Inferior parietal cortex (tissue), 1 donor: ENCODE measurements around the gene GPR139.

Experiments
- DNase-seq: peaks from one replicate; pipeline ENCODE4 v3.0.0-alpha.2; 2016; ENCODE audit errors: extremely low spot score

Gene GPR139

GRCh38 chr16:20053336-20053735, 20.4 kb downstream of the GPR139 start:
- peak; percentile 3 for DNase-seq

DNA sequence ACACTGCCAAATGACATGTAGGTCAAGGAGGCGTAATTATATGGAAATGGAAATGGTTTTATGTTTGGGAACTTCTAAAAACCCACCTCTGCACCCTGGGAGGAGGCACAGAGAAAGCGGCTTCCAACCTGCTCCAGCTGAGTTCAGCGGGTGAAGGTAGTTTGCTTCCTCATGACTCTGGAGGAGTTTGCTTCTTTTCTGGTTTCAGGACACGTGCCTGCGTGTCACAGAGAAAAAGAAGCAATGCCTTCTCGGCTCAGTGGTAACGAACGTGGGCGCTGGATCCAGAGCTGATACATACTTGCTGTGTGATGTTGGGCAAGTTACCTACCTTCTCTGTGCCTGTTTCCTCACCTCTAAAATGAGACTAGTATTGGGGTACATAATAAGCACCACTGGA, 22.1 kb downstream of the GPR139 start:
- DNase-seq: no peak

GRCh38 chr16:20051147-20051546, 22.5 kb downstream of the GPR139 start:
- DNase-seq: peak; percentile 3

DNA sequence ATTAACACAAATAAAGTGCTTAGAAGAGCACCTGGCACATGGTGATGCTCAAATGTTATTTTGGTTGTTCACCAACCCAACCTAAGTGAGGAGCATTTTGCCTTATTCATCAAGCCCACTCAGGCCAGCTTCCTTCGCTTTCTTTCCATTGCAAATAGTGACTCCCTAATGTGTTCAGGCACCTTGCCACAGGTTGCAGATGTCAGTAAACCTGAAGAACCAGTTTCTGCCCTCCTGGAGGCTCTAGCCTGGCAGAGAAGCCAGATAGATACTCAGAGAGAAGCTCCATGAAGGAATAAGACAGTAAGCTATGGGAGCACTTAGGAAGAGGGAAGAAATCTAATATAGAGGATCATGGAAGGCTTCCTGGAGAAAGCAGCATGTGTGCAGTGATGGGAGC, 23.9 kb downstream of the GPR139 start:
- no peak for DNase-seq

DNA sequence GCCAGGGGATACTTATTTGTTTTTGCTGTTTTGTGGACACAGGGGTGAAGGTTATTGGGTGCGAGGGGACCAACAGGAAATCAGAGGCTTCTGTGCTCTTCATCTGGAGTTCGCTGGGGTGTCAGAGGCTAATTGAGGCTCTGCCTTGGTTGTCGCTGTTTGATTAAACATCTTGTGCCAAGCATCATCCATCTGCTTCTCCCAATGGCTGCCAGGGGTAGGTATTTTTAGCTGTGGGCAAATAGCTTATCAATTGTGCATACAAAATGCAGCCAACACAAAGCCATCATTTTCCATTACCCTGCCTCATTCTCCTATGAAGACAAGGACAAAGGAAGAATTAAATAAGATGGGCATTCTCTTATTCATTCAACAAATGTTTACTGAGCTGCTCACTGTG, 27.8 kb downstream of the GPR139 start:
- DNase-seq: no peak

DNA sequence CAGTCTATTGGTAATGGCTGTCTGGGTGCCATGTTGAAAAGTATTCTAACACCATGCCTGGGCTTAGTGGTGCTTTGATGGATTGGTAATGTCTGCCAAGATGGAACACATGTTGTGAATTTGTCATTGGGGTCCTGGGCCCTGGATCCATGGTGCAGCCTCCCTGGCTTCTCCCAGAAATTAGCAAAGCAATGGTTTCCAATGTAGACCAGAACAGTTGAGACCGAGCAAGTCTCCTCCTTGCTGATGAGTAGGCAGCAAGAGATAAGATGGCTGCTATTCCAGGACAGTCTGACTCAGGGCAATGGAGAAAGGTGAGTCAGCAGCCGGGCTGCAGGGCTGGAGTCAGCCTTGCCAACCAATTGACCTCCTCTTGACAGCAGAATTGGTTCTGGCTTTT, 30.8 kb downstream of the GPR139 start:
- DNase-seq: no peak

- DNase-seq: no peak
Observed at GRCh38 chr16:20041924-20042596, 31.6 kb downstream of the GPR139 start.

DNA sequence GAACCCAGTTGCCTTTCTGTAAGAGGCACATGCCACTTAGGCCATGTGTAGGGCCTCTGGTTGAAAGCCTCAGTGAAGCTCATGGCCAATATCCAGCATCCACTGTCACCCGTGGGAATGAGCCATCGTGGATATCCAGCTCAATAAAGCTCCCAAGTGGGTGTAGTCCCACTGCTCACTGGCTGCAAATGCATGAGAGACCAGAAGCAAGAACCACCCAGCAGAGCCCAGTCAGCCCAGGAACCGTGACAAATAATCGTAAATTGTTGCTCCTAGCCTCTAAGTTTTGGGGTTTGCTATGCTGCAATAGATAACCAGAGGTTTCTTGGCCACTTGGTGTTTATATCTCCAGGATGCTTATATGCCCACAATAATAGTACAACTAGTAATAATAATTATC, 33.7 kb downstream of the GPR139 start:
- DNase-seq: no peak

GRCh38 chr16:20029611-20030010, 44.1 kb downstream of the GPR139 start:
- no peak for DNase-seq

- DNase-seq: no peak
Observed at GRCh38 chr16:20026361-20027072, 47.2 kb downstream of the GPR139 start.

GRCh38 chr16:20023190-20023589, 50.5 kb downstream of the GPR139 start:
- no peak for DNase-seq

GRCh38 chr16:20020976-20021375, 52.7 kb downstream of the GPR139 start:
- no peak for DNase-seq

DNA sequence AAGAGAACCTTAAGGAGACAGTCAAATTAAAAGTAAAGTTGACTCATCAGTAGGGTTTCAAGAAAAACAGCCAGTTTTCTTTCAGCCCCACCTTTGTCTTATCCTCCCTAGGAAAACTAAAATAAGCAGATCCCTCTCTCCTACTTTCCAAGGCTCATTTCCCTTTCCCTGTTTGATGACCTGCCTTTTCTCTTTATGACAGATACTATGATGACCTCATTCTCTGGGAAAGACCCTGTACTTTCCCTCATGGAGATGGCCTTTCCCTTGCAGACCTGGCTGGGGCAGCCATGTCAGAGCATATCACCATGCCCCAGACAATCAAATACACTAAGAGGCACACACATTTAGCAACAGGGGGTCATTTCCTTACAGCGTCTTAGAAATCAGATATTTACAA, 53.6 kb downstream of the GPR139 start:
- no peak for DNase-seq

- no peak for DNase-seq
Observed at GRCh38 chr16:20016234-20016633, 57.5 kb downstream of the GPR139 start.

- DNase-seq: no peak
Observed at GRCh38 chr16:20004931-20005330, 68.8 kb downstream of the GPR139 start.

DNA sequence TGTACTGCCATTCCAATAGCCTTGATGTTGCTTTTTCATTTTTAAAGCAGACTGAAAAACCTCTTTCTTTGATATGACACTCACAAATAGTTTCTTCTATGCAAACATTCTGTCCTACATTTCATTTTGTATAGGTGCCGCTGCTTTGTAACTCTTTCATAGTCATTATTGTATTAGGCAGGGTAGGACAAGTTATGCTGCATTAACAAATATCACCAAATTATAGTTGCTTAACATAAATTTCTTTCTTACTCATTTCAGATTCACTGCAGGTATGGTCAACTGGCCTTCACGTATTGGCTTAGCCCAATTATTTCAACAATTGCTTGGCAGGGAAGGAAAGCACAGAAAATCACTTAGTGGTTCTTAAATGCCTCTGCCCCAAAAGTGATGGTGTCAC, 70.8 kb downstream of the GPR139 start:
- DNase-seq: no peak

- DNase-seq: no peak
Observed at GRCh38 chr16:20001856-20002707, 71.6 kb downstream of the GPR139 start.

- no peak for DNase-seq
Observed at GRCh38 chr16:19997734-19998133, 76.0 kb downstream of the GPR139 start.

DNA sequence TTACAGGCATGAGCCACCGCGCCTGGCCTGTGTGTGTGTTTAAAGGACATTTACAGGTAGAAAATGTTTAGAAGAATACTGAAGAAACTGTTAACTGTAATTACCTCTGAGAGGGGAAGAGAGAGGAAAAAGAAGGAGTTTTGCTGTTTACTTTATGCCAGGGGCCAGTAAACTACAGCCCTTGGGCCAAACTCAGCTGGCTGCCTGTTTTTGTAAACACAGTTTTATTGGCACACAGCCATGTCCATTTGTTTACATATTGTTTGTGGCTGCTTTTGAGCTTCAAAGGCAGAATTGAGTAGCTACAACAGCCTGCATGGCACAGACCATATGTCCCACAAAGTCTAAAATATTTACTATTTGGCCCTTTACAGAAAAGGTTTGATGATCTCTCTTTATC, 76.4 kb downstream of the GPR139 start:
- no peak for DNase-seq

GRCh38 chr16:19994466-19995170, 79.1 kb downstream of the GPR139 start:
- no peak for DNase-seq

- DNase-seq: no peak
Observed at GRCh38 chr16:19991614-19992013, 82.1 kb downstream of the GPR139 start.

DNA sequence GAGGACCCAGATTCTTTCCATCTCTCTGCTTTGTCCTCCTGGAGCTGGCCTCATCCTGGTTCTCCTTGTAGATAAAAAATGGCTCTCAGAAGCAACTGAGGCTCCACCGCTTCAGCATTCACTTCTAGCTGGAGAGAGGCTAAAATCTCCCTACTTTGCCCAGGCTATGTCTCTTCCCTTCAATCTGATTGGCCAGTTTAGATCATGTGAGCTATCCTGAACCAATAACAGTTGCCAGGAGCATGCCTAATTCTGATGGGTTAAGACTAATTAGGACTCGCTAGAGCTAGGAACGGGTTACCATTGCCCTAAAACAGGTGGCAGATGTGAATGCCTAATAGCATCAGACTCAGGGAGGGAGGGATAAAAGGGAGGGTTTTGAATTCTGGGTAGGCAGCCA, 89.6 kb downstream of the GPR139 start:
- no peak for DNase-seq
